H1 (cell line): ENCODE results near the gene SEPTIN2.

Experiments
- EZH2 ChIP-seq: fragments of 200-600 bp; sonication (generic); IDR thresholded peaks from 2 replicates; pipeline ENCODE4 v1.7.1; 2012; ENCODE audit warnings: low read depth, mild to moderate bottlenecking, moderate library complexity, low read length, inconsistent platforms; ENCODE audit not compliant: severe bottlenecking
- POLR2AphosphoS5 ChIP-seq: IDR thresholded peaks from 2 replicates; pipeline ENCODE4 v1.6.1; 2011; ENCODE audit warnings: low read depth, low read length

- no peak for TF ChIP-seq EZH2
- no peak for TF ChIP-seq POLR2AphosphoS5
Measured at GRCh38 chr2:241300000-241300399, 15.7 kb upstream of the SEPTIN2 start.
